Measurements from ENCODE around the gene NAGK. TPM values are rescaled to one million over a fixed set of nuclear protein-coding genes. Genes with fewer than 3 reads are reported as not detected.

The NAGK gene
- polyA plus RNA-seq, 2 of the 4 experiments (the other 2 are of a cell fraction) = 42.2 to 119 TPM

DNA sequence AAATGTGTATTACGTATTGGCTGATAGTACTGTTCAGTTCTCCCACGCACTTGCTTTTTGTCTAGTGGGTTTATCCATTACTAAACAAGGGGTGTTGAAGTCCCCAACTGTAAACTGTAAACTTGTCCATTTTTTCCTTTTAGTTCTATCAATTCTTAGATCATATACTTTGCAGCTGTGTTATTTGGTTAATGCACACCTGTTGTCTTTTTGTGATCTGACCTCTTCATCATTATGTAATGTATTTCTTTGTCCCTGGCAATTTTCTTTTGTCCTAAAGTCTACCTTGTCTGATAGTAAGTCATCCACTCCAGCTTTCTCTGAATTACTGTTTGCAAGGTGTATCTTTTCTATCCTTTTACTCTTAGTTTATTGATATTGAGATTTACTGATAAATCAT, 39.6 kb downstream of the NAGK start:
- no peak for DNase-seq (ENCODE audit: low read depth in 1 of 2, low spot score in 1 of 2)
- POLR2A ChIA-PET = no interaction called here
- FAIRE-seq = no peak
- no peak for ATAC-seq
- Histone ChIP-seq H3K4me2 (no peak overlapping the region), H3K9me3 (peaks cover 13% of the 10 kb centered on the region; the same call in 2 of the 3 replicates), H3K27ac (no peak overlapping the region), H3K4me3 (no peak overlapping the region), H3K4me1 (no peaks in the 10 kb centered on the region)
- 97% methylated on average over 2 of the region's 2 CpGs for WGBS (ENCODE audit: missing lambda C conversion rate)
- CTCF ChIA-PET = interaction anchor here (0.6 to 1.2 kb wide), 2 partner anchors 11 to 16 kb away, joined by 3 read pairs; no protein-coding TSS in a partner anchor
- TF ChIP-seq ESRRA (IDR thresholded peaks at IDR 0.05; ENCODE audit: borderline replicate concordance, low read length) = no peak
- TF ChIP-seq FOSB (CRISPR knock-in tag; IDR thresholded peaks at IDR 0.05) = no peak
- no peak for TF ChIP-seq TP53 (CRISPR knock-in tag; IDR thresholded peaks at IDR 0.05)
- no peak for TF ChIP-seq CEBPB (IDR thresholded peaks at IDR 0.05)
- no peak for TF ChIP-seq KDM5A (IDR thresholded peaks at IDR 0.05)
- TF ChIP-seq, protein P1, sequence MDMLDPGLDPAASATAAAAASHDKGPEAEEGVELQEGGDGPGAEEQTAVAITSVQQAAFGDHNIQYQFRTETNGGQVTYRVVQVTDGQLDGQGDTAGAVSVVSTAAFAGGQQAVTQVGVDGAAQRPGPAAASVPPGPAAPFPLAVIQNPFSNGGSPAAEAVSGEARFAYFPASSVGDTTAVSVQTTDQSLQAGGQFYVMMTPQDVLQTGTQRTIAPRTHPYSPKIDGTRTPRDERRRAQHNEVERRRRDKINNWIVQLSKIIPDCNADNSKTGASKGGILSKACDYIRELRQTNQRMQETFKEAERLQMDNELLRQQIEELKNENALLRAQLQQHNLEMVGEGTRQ (IDR thresholded peaks at IDR 0.05) = no peak
- no peak for TF ChIP-seq MYC (IDR thresholded peaks at IDR 0.05; ENCODE audit: borderline replicate concordance, low read length)
- TF ChIP-seq RARB (CRISPR knock-in tag; IDR thresholded peaks at IDR 0.05) = no peak
- no peak for TF ChIP-seq EP300 (IDR thresholded peaks at IDR 0.05)
- no peak for TF ChIP-seq GATA3 (IDR thresholded peaks at IDR 0.05; ENCODE audit: borderline replicate concordance)
- TF ChIP-seq, protein P2, sequence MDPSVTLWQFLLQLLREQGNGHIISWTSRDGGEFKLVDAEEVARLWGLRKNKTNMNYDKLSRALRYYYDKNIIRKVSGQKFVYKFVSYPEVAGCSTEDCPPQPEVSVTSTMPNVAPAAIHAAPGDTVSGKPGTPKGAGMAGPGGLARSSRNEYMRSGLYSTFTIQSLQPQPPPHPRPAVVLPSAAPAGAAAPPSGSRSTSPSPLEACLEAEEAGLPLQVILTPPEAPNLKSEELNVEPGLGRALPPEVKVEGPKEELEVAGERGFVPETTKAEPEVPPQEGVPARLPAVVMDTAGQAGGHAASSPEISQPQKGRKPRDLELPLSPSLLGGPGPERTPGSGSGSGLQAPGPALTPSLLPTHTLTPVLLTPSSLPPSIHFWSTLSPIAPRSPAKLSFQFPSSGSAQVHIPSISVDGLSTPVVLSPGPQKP (IDR thresholded peaks at IDR 0.05; ENCODE audit: low read depth, low read length) = no peak
- TF ChIP-seq, protein P3, sequence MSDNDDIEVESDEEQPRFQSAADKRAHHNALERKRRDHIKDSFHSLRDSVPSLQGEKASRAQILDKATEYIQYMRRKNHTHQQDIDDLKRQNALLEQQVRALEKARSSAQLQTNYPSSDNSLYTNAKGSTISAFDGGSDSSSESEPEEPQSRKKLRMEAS (IDR thresholded peaks at IDR 0.05) = no peak
- TF ChIP-seq, protein P4, sequence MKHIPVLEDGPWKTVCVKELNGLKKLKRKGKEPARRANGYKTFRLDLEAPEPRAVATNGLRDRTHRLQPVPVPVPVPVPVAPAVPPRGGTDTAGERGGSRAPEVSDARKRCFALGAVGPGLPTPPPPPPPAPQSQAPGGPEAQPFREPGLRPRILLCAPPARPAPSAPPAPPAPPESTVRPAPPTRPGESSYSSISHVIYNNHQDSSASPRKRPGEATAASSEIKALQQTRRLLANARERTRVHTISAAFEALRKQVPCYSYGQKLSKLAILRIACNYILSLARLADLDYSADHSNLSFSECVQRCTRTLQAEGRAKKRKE (CRISPR knock-in tag; IDR thresholded peaks at IDR 0.05; ENCODE audit: low read depth) = no peak
- no peak for TF ChIP-seq HOXA7 (CRISPR knock-in tag; IDR thresholded peaks at IDR 0.05)

DNA sequence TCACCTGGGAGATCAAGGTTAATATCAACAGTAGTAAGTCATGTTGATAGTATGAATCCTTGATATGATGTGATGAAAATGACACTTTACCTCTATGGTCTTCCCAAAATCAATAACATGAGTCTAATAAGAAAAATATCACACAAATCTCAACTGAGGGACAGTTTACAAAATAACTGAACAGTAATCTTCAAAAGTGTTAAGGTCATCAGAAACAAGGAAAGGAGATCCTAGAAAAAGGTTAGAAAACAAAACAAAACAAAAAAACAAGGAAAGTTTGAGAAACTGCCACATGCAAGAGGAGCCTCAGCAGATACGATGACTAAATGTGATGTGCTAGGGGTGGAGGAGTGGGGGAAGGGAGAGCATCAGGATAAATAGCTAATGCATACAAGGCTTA, 45.4 kb downstream of the NAGK start:
- CTCF ChIA-PET = interaction anchor here (0.8 to 1.6 kb wide), 5 partner anchors 10 to 40 kb away, joined by 3 to 10 read pairs (median 3); no protein-coding TSS in a partner anchor
- TF ChIP-seq, protein P5, sequence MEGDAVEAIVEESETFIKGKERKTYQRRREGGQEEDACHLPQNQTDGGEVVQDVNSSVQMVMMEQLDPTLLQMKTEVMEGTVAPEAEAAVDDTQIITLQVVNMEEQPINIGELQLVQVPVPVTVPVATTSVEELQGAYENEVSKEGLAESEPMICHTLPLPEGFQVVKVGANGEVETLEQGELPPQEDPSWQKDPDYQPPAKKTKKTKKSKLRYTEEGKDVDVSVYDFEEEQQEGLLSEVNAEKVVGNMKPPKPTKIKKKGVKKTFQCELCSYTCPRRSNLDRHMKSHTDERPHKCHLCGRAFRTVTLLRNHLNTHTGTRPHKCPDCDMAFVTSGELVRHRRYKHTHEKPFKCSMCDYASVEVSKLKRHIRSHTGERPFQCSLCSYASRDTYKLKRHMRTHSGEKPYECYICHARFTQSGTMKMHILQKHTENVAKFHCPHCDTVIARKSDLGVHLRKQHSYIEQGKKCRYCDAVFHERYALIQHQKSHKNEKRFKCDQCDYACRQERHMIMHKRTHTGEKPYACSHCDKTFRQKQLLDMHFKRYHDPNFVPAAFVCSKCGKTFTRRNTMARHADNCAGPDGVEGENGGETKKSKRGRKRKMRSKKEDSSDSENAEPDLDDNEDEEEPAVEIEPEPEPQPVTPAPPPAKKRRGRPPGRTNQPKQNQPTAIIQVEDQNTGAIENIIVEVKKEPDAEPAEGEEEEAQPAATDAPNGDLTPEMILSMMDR (IDR thresholded peaks at IDR 0.05) = no peak
- TF ChIP-seq, protein P2 (IDR thresholded peaks at IDR 0.05; ENCODE audit: low read depth, low read length) = no peak
- no peak for TF ChIP-seq NPAS2 (CRISPR knock-in tag; IDR thresholded peaks at IDR 0.05; ENCODE audit: borderline replicate concordance)
- TF ChIP-seq EP300 (IDR thresholded peaks at IDR 0.05) = no peak
- TF ChIP-seq KDM5A (IDR thresholded peaks at IDR 0.05) = no peak
- TF ChIP-seq PHF8 (IDR thresholded peaks at IDR 0.05; ENCODE audit: borderline replicate concordance, low read depth) = no peak
- TF ChIP-seq CEBPB (IDR thresholded peaks at IDR 0.05) = no peak
- no peak for TF ChIP-seq NR3C1 (IDR thresholded peaks at IDR 0.05)
- no peak for TF ChIP-seq CBX8 (IDR thresholded peaks at IDR 0.05)
- no peak for TF ChIP-seq ZC3H11A (IDR thresholded peaks at IDR 0.05)
- no peak for TF ChIP-seq TP53 (CRISPR knock-in tag; IDR thresholded peaks at IDR 0.05)
- TF ChIP-seq CHD4 (IDR thresholded peaks at IDR 0.05; ENCODE audit: borderline replicate concordance) = no peak
- TF ChIP-seq, protein P1 (IDR thresholded peaks at IDR 0.05) = no peak
- TF ChIP-seq RNF2 (IDR thresholded peaks at IDR 0.05; ENCODE audit: borderline replicate concordance, low read depth) = no peak
- POLR2A ChIA-PET = no interaction called here
- FAIRE-seq (no peak), ATAC-seq (no peak), DNase-seq (ENCODE audit: low read depth in 1 of 2, low spot score in 1 of 2) (no peak)
- Histone ChIP-seq H3K4me2 (no peak overlapping the region), H3K27ac (no peak overlapping the region), H3K9me3 (no peaks in the 10 kb centered on the region), H3K4me3 (no peak overlapping the region), H3K4me1 (no peaks in the 10 kb centered on the region)
- WGBS (ENCODE audit: missing lambda C conversion rate) = 90% methylated on average over 1 of the region's 1 CpG

All from A549 (cell line).